GM12873 (cell line): ENCODE results near the gene ERGIC2.

Source experiments
- CTCF ChIP-seq: IDR thresholded peaks from 2 replicates; pipeline ENCODE4 v1.5.1; 2012; ENCODE audit warnings: low read depth, mild to moderate bottlenecking, moderate library complexity, low read length, control low read depth; ENCODE audit not compliant: insufficient read depth; ENCODE audit errors: missing control alignments

ERGIC2 gene

GRCh38 chr12:29288031-29288430 is 92.9 kb downstream of the ERGIC2 start:
- no peak for TF ChIP-seq CTCF

GRCh38 chr12:29287622-29288021 is 93.3 kb downstream of the ERGIC2 start:
- no peak for TF ChIP-seq CTCF
